PC-9 (cell line): Measurements from ENCODE around the gene SCGB1C1. TPM values are rescaled to one million over a fixed set of nuclear protein-coding genes. Genes with fewer than 3 reads are reported as not detected.

Experiments used
- BruUV-seq: library from RNA; stranded (reverse); fragments of 400-500 nt; replicated peaks from 2 replicates; lab custom pipeline; 2021; lab: Mats Ljungman, UMichigan
- CTCF ChIA-PET: fragments of 300-600 bp; sonication (Branson Sonifier 250); formaldehyde crosslinking; loops from one replicate; lab custom pipeline; 2022; ENCODE audit warnings: antibody characterized with exemption; lab: Charles Lee
- POLR2A ChIA-PET: fragments of 300-600 bp; sonication (Branson Sonifier 250); formaldehyde crosslinking; loops from one replicate; lab custom pipeline; 2022; ENCODE audit warnings: antibody characterized with exemption; ENCODE audit not compliant: unreplicated experiment; lab: Charles Lee
- DNase-seq, 2 experiments: peaks; one replicate each; pipeline versions ENCODE4 v3.0.0 to v3.0.0-alpha.2; 2015 to 2022; ENCODE audit warnings: mixed read lengths in 1 of 2
- H2AFZ ChIP-seq: fragments of 200-600 bp; sonication (generic); 2 replicates; pipeline ENCODE4 v1.8.1; 2017; ENCODE audit warnings: antibody characterized with exemption
- H3F3A ChIP-seq: fragments of 200-600 bp; sonication (generic); 2 replicates; pipeline ENCODE4 v1.8.1; 2017; ENCODE audit warnings: antibody characterized with exemption, mild to moderate bottlenecking, low read depth; ENCODE audit not compliant: insufficient read depth
- H3K27ac ChIP-seq: fragments of 200-600 bp; sonication (generic); 2 replicates; pipeline ENCODE4 v1.6.1; 2016; ENCODE audit warnings: mixed run types
- H3K27me3 ChIP-seq: fragments of 200-600 bp; sonication (generic); 2 replicates; pipeline ENCODE4 v1.6.1; 2016; ENCODE audit warnings: low read depth, mixed run types; ENCODE audit not compliant: insufficient read depth
- H3K36me3 ChIP-seq: fragments of 200-600 bp; sonication (generic); 2 replicates; pipeline ENCODE4 v1.6.1; 2016; ENCODE audit warnings: low read depth, mixed run types
- H3K4me1 ChIP-seq: fragments of 200-600 bp; sonication (generic); replicated peaks from 2 replicates; pipeline ENCODE4 v1.6.1; 2016; ENCODE audit warnings: mixed run types; ENCODE audit not compliant: insufficient read depth
- H3K4me2 ChIP-seq: fragments of 200-600 bp; sonication (generic); 2 replicates; pipeline ENCODE4 v1.6.1; 2017; ENCODE audit warnings: mixed run types
- H3K4me3 ChIP-seq: fragments of 200-600 bp; sonication (generic); 2 replicates; pipeline ENCODE4 v1.6.1; 2016; ENCODE audit warnings: mixed run types
- H3K79me2 ChIP-seq: fragments of 200-600 bp; sonication (generic); 2 replicates; pipeline ENCODE4 v1.6.1; 2017; ENCODE audit warnings: low read depth, mixed run types
- H3K9me2 ChIP-seq: fragments of 200-600 bp; sonication (generic); 2 replicates; pipeline ENCODE4 v1.8.1; 2017; ENCODE audit warnings: mild to moderate bottlenecking; ENCODE audit not compliant: insufficient read depth
- H3K9me3 ChIP-seq: fragments of 200-600 bp; sonication (generic); 2 replicates; pipeline ENCODE4 v1.8.1; 2016; ENCODE audit warnings: low read depth; ENCODE audit not compliant: insufficient read depth
- H4K20me1 ChIP-seq: fragments of 200-600 bp; sonication (generic); 2 replicates; pipeline ENCODE4 v1.8.1; 2017; ENCODE audit not compliant: insufficient read depth
- EZH2 ChIP-seq: fragments of 200-600 bp; sonication (generic); IDR thresholded peaks from 2 replicates; pipeline ENCODE4 v1.8.0; 2017; ENCODE audit warnings: antibody characterized with exemption, low read depth
- intact Hi-C: fragments of 100-400 bp; cut with micrococcal nuclease; formaldehyde crosslinking; loops from one replicate; pipeline ENCODE4 v1.10.0; 2022; ENCODE audit not compliant: unreplicated experiment
- total RNA-seq: library from RNA; stranded (reverse); gene quantifications from 2 replicates; pipeline ENCODE4 v1.2.3, GENCODE V29; 2021
- TF ChIP-seq, protein P1 (sequence below): fragments of 200-600 bp; sonication (generic); conservative IDR thresholded peaks from 2 replicates; pipeline ENCODE4 v1.6.1; 2017; ENCODE audit warnings: mixed run types, antibody characterized with exemption, mild to moderate bottlenecking, moderate library complexity

Gene SCGB1C1
- total RNA-seq, 1 experiment from 2014 or later: not detected

DNA sequence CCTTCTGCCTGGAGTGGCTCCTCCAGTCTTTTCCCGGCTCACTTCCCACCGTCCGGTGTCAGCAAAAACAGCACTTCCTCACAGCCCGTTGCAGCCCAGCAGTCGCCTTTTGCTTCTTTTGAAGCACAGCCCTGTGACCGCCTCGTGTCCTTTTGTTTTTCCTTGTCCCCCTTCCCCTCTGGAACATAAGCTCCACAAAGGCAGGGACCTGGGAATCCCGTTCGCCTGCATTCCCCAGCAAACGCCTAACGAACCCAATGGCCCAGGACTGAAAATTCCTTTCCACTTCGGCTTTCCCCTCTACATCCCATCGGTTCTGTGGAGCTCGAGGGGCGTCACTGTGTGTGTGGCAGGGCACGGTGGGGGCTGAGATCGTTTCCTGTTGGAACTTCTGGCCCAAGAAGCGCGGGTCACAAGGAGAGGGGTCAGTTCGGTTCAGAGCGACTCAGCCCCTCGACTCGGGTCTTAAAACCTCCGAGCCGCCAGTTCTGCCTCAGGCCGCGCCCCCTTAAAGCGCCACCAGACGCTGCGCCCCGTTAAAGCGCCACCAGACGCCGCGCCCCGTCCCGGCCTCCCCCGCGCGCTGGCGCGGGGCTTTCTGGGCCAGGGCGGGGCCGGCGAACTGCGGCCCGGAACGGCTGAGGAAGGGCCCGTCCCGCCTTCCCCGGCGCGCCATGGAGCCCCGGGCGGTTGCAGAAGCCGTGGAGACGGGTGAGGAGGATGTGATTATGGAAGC is 15.5 kb downstream of the SCGB1C1 start:
- H3K9me2 ChIP-seq: no peaks in the 10 kb centered on the region
- intact Hi-C loops: loop anchor here (5.0 kb wide), 1 partner anchor 254 kb away; no protein-coding TSS in a partner anchor
- H3K4me3 ChIP-seq: peak overlapping the region; percentile 67
- H3K27ac ChIP-seq: peak overlapping the region; percentile 89
- POLR2A ChIA-PET: interaction anchor here (0.6 to 0.7 kb wide), 3 partner anchors 20 to 611 kb away, joined by 3 to 6 read pairs (median 5); no protein-coding TSS in a partner anchor
- peak; percentile 51 to 78 for DNase-seq
- H3K79me2 ChIP-seq: peaks cover 51% of the 10 kb centered on the region
- TF ChIP-seq, protein P1, sequence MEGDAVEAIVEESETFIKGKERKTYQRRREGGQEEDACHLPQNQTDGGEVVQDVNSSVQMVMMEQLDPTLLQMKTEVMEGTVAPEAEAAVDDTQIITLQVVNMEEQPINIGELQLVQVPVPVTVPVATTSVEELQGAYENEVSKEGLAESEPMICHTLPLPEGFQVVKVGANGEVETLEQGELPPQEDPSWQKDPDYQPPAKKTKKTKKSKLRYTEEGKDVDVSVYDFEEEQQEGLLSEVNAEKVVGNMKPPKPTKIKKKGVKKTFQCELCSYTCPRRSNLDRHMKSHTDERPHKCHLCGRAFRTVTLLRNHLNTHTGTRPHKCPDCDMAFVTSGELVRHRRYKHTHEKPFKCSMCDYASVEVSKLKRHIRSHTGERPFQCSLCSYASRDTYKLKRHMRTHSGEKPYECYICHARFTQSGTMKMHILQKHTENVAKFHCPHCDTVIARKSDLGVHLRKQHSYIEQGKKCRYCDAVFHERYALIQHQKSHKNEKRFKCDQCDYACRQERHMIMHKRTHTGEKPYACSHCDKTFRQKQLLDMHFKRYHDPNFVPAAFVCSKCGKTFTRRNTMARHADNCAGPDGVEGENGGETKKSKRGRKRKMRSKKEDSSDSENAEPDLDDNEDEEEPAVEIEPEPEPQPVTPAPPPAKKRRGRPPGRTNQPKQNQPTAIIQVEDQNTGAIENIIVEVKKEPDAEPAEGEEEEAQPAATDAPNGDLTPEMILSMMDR: no peak
- no peak for TF ChIP-seq EZH2
- peaks cover 11% of the 10 kb centered on the region for H3K4me1 ChIP-seq
- no peaks in the 10 kb centered on the region for H3K27me3 ChIP-seq
- H4K20me1 ChIP-seq: peaks cover 11% of the 10 kb centered on the region; the same call in 1 of the 2 replicates
- H3F3A ChIP-seq: peaks cover 10% of the 10 kb centered on the region
- H3K9me3 ChIP-seq: no peaks in the 10 kb centered on the region
- CTCF ChIA-PET: no interaction called here
- H3K4me2 ChIP-seq: peak overlapping the region; percentile 80
- peak overlapping the region; percentile 80 for H2AFZ ChIP-seq
- TSS peak; percentile 42 for BruUV-seq
- H3K36me3 ChIP-seq: no peaks in the 10 kb centered on the region

DNA sequence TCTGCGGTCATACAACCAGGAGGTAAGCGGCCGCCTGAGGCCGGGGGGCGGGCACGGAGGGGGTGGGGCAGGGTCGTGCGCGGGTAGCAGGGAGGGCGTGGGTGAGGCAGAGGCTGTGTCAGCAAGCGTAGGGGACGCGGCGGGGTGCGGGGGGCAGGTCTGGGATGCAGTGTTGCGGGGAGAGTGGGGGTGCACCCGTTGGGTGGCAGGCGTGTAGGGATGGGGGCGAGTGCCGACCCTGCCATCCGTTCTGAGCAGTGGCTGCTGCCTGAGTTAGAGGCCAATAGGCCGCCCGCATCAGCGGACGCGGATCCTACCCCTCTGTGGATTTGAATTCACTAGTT is 16.0 kb downstream of the SCGB1C1 start:
- Histone ChIP-seq H3F3A (peaks cover 10% of the 10 kb centered on the region), H3K9me2 (no peaks in the 10 kb centered on the region), H3K4me2 (peak overlapping the region; percentile 80), H2AFZ (no peak overlapping the region; the same call in 1 of the 2 replicates), H3K4me1 (peaks cover 11% of the 10 kb centered on the region), H4K20me1 (peaks cover 11% of the 10 kb centered on the region; the same call in 1 of the 2 replicates), H3K27ac (no peak overlapping the region), H3K4me3 (peak overlapping the region; percentile 67), H3K9me3 (no peaks in the 10 kb centered on the region), H3K79me2 (peaks cover 51% of the 10 kb centered on the region), H3K27me3 (no peaks in the 10 kb centered on the region), H3K36me3 (no peaks in the 10 kb centered on the region)
- intact Hi-C loops: loop anchor here (5.0 kb wide), 1 partner anchor 253 kb away; no protein-coding TSS in a partner anchor
- BruUV-seq: no TSS peak
- TF ChIP-seq, protein P1: no peak
- no peak for TF ChIP-seq EZH2
- no peak for DNase-seq
- CTCF ChIA-PET: no interaction called here
- POLR2A ChIA-PET: interaction anchor here (0.6 kb wide), 2 partner anchors 240 to 611 kb away, joined by 3 to 6 read pairs; no protein-coding TSS in a partner anchor

DNA sequence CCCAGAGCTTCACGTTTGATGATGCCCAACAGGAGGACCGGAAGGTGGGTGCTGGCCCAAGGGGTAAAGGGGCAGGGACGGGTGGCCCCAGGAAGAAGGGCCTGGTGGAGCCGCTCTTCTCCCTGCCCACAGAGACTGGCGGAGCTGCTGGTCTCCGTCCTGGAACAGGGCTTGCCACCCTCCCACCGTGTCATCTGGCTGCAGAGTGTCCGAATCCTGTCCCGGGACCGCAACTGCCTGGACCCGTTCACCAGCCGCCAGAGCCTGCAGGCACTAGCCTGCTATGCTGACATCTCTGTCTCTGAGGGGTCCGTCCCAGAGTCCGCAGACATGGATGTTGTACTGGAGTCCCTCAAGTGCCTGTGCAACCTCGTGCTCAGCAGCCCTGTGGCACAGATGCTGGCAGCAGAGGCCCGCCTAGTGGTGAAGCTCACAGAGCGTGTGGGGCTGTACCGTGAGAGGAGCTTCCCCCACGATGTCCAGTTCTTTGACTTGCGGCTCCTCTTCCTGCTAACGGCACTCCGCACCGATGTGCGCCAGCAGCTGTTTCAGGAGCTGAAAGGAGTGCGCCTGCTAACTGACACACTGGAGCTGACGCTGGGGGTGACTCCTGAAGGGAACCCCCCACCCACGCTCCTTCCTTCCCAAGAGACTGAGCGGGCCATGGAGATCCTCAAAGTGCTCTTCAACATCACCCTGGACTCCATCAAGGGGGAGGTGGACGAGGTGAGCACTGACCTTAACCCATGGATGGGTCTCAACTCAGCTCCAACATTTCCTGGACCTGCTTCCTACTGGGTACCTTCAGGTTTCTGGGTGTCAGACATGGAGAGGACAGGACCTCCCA is 16.6 kb downstream of the SCGB1C1 start:
- H4K20me1 ChIP-seq: peaks cover 11% of the 10 kb centered on the region; the same call in 1 of the 2 replicates
- BruUV-seq: TSS peak; percentile 0
- no peaks in the 10 kb centered on the region for H3K9me2 ChIP-seq
- peaks cover 11% of the 10 kb centered on the region for H3K4me1 ChIP-seq
- H3K4me2 ChIP-seq: peak overlapping the region; percentile 80
- ChIA-PET POLR2A (no interaction called here), CTCF (no interaction called here)
- peaks cover 12% of the 10 kb centered on the region for H3F3A ChIP-seq
- H3K27me3 ChIP-seq: no peaks in the 10 kb centered on the region
- H3K36me3 ChIP-seq: no peaks in the 10 kb centered on the region
- H3K79me2 ChIP-seq: peaks cover 51% of the 10 kb centered on the region
- H3K27ac ChIP-seq: 0 out of 2 replicates have a peak overlapping the region, but pooled peaks have one; percentile 9
- intact Hi-C loops: loop anchor here (5.0 kb wide), 1 partner anchor 253 kb away; no protein-coding TSS in a partner anchor
- H3K9me3 ChIP-seq: no peaks in the 10 kb centered on the region
- peak overlapping the region; percentile 67 for H3K4me3 ChIP-seq
- TF ChIP-seq, protein P1: no peak
- no peak for TF ChIP-seq EZH2
- DNase-seq: no peak
- H2AFZ ChIP-seq: no peak overlapping the region
